HUES48 (cell line): ENCODE data around the gene SMYD3.
A peak's percentile ranks its signal among the peaks of the same experiment; 100 is the strongest.

ENCODE experiments used
- H3K27ac ChIP-seq: one replicate; pipeline ENCODE4 v1.7.0; 2013; ENCODE audit warnings: low read depth, low read length, inconsistent platforms
- H3K27me3 ChIP-seq: 2 replicates; pipeline ENCODE4 v1.6.1; 2013; ENCODE audit warnings: mild to moderate bottlenecking, low read length; ENCODE audit not compliant: control insufficient read depth, insufficient read depth
- H3K36me3 ChIP-seq: 2 replicates; pipeline ENCODE4 v1.6.1; 2013; ENCODE audit warnings: low read length; ENCODE audit not compliant: control insufficient read depth, insufficient read depth
- H3K4me1 ChIP-seq: 2 replicates; pipeline ENCODE4 v1.6.1; 2013; ENCODE audit warnings: mild to moderate bottlenecking, low read length; ENCODE audit not compliant: control insufficient read depth, insufficient read depth
- H3K4me3 ChIP-seq: 2 replicates; pipeline ENCODE4 v1.5.1; 2013; ENCODE audit warnings: mild to moderate bottlenecking, low read depth, low read length
- H3K9ac ChIP-seq: 2 replicates; pipeline ENCODE4 v1.6.1; 2013; ENCODE audit warnings: mild to moderate bottlenecking, low read depth, low read length, moderate library complexity
- H3K9me3 ChIP-seq: 2 replicates; pipeline ENCODE4 v1.6.1; 2013; ENCODE audit warnings: low read length; ENCODE audit not compliant: control insufficient read depth, insufficient read depth

Gene SMYD3

DNA sequence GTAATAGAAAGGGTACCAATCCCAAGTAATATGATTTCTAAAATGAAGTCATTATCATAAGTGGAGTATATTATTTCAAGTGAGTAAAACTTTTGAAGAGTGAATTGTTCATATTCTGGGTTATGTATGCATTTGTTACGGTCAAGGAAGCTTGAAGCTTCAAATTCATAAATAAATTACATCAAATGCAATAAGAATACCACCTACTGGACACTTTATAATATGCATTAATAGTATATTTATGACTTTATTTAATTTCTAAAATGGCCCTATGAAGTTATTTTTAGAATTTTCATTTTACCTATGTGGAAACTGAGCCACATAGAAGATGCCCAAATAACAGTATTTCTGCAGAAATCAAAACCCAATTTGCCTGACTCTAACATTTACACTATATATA, 260.6 kb downstream of the SMYD3 start:
- Histone ChIP-seq H3K4me3 (no peak overlapping the region), H3K4me1 (no peaks in the 10 kb centered on the region), H3K9ac (no peak overlapping the region), H3K27ac (no peak overlapping the region), H3K9me3 (no peaks in the 10 kb centered on the region), H3K36me3 (no peaks in the 10 kb centered on the region), H3K27me3 (no peaks in the 10 kb centered on the region)

DNA sequence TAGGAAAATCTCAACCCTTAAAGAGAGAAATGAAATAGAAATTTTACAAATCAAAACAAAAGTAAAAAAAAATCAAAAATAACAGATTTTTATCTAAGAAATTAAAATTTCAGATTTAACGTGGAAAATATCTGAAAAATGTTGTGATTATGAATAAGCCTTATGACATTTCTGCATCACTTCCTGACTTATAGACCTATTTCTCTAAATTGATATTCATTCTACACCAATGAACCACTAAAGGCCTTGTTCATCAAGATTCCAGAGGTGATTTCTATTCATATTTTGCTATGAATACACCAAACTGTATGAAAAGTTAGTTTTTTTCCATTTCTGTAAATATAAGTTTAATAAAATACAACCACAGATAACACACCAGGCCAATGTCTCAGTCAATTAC, 261.5 kb downstream of the SMYD3 start:
- H3K9me3 ChIP-seq, result no peaks in the 10 kb centered on the region
- H3K4me3 ChIP-seq, result no peak overlapping the region
- no peak overlapping the region for H3K9ac ChIP-seq
- no peaks in the 10 kb centered on the region for H3K36me3 ChIP-seq
- no peaks in the 10 kb centered on the region for H3K4me1 ChIP-seq
- H3K27me3 ChIP-seq, result no peaks in the 10 kb centered on the region
- H3K27ac ChIP-seq, result no peak overlapping the region

DNA sequence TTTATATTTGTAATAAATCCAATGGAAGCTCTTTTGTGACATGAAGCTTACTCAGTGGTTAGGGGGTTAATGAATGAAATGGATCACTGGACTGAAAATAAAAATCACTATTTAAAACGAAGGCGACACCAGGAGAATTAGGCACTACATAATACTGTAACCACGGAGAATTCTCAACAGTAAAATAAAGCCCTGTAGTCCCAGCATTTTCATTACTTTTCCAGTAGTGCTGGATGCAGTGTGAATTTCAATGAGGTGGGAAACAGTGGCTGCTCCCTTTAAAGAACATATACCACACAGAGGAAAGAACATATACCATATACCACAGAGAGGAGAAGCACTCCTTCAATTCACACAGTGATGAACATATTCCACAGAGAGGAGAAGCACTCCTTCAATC, 275.0 kb downstream of the SMYD3 start:
- Histone ChIP-seq H3K9ac (no peak overlapping the region), H3K27ac (no peak overlapping the region), H3K36me3 (no peaks in the 10 kb centered on the region), H3K9me3 (no peaks in the 10 kb centered on the region), H3K27me3 (no peaks in the 10 kb centered on the region), H3K4me3 (no peak overlapping the region), H3K4me1 (no peaks in the 10 kb centered on the region)

DNA sequence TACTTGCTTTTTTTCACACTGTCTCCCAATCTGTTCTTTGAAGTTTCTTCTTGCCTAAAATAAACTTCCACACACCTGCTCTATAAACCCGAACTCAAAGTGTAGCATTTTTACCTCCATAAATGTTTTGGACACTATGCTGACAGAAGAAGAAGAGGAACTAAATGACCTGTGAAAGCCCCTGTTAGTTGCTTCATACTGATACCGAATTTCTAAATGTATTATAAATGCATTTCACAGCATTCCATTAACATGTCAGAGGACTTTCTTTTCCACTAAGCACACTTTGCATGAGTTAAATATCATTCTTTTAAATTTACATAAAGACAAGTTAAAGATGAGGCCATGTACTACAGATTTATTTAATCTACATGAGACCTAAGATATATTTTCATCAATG, 281.0 kb downstream of the SMYD3 start:
- H3K9me3 ChIP-seq, result peaks cover 3% of the 10 kb centered on the region
- no peak overlapping the region for H3K9ac ChIP-seq
- no peak overlapping the region for H3K27ac ChIP-seq
- no peak overlapping the region for H3K4me3 ChIP-seq
- H3K4me1 ChIP-seq, result no peaks in the 10 kb centered on the region
- H3K27me3 ChIP-seq, result no peaks in the 10 kb centered on the region
- no peaks in the 10 kb centered on the region for H3K36me3 ChIP-seq

DNA sequence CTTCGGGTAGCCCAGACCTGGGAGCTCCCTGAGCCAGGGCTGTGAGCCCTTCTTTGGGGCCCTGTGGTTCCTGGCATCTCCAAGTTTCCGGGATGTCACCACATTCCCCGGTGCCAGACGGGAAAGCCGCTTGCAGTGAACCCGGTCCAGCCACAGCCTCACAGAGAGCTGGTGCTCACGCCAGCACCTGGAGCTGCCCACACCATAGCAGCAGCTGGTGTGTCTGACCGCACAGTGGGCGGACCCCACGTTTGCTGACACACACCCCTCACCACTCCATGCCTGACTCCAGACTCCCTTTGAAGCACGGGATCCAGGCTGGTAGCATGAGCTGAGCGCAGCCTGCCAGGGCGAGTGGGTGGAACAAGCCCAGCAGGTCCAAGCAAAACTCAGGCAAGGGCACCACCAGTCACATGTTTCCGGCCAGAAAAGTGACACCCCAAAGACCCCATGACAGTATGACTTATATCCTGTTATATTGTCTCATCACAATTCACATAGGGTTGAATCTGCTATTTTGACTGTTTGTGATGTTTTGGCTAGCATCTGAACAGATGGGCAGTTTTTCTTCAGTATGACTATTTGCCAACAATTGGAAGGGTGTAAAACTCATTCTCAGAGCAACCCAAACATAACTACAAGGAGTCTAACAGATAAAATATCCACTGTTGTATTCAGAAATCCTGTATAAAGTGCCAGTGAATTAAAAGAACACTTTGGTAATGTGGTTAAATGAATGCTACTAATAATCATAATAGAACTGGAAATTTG, 285.4 kb downstream of the SMYD3 start:
- no peak overlapping the region for H3K9ac ChIP-seq
- no peaks in the 10 kb centered on the region for H3K27me3 ChIP-seq
- no peak overlapping the region for H3K27ac ChIP-seq
- peaks cover 14% of the 10 kb centered on the region for H3K4me1 ChIP-seq
- peaks cover 11% of the 10 kb centered on the region for H3K9me3 ChIP-seq
- no peak overlapping the region for H3K4me3 ChIP-seq
- no peaks in the 10 kb centered on the region for H3K36me3 ChIP-seq

DNA sequence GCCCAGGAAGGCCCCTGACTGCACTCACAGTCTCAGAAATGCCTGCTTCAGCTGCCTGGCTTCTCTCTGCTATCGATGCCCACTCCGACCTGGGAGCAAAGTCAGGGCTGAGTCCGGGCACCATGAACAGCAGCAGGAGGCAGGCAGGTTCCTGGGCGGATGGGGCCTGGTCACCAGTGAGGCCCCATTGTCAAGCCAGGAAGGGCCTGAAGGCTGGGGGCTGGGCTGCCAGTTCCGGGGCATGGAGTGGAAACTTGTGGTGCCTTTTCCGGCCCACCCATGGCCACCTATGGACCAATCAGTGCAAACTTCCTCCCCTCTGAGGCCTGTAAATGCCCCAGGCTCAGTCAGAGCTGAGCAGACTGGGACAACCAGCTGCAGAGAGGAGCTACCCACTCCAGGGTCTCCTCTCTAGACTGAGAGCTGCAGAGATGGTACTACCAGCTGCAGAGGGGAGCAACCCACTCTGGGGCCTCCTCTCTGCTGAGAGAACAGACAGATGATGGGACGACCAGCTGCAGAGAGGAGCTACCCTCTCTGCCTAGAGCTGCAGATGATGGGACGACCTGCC, 286.5 kb downstream of the SMYD3 start:
- H3K4me3 ChIP-seq, result no peak overlapping the region
- H3K9me3 ChIP-seq, result peaks cover 11% of the 10 kb centered on the region
- H3K27me3 ChIP-seq, result no peaks in the 10 kb centered on the region
- H3K36me3 ChIP-seq, result no peaks in the 10 kb centered on the region
- no peak overlapping the region for H3K9ac ChIP-seq
- peaks cover 14% of the 10 kb centered on the region for H3K4me1 ChIP-seq
- no peak overlapping the region for H3K27ac ChIP-seq

DNA sequence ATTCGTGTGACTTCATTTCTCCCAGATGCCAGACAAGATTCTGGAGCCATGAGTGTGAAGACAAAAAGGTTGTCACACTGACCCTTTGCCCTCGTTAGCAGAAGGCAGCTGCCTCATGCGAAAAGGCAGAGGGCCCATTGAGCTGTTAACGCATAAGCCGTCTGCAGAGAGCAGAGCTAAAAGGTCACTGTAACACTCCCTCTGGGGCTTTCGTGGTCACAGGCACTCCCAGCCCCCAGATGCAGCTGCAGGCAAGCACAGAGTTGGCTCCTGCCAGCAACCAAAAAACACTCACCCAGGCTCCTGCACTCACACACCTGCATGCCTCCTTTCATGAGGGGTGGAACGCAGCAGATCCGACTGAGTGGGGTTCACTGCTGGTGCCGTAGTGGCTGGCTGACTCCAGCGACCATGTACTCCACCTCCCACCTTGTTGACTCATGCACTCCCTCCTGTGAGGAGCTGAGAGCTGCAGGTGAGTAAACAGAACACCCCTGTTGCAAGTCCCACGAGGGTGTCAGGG, 287.5 kb downstream of the SMYD3 start:
- peaks cover 14% of the 10 kb centered on the region for H3K4me1 ChIP-seq
- H3K27ac ChIP-seq, result peak overlapping the region; percentile 69
- H3K9ac ChIP-seq, result no peak overlapping the region
- no peaks in the 10 kb centered on the region for H3K36me3 ChIP-seq
- no peak overlapping the region for H3K4me3 ChIP-seq
- no peaks in the 10 kb centered on the region for H3K27me3 ChIP-seq
- peaks cover 11% of the 10 kb centered on the region for H3K9me3 ChIP-seq

DNA sequence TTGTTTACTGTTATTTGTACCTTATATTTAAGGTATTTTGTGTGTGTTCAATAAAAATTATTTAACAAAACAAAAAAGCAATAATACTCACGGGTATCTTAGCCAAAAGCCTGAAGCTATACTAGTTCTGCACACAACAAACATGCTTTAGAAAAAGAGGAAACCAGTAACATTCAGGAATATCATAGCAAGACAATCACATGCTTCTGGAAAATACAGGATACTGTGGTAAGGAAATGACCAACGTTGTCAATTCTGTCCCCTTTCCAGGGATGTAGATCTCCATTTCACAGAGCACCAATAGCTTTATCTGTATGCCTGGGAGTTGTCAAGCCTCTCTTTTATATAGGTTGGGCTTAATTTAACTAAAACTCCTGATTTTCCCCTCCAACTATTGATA, 288.4 kb downstream of the SMYD3 start:
- Histone ChIP-seq H3K9me3 (peaks cover 11% of the 10 kb centered on the region), H3K27me3 (no peaks in the 10 kb centered on the region), H3K36me3 (no peaks in the 10 kb centered on the region), H3K9ac (no peak overlapping the region), H3K27ac (no peak overlapping the region), H3K4me3 (no peak overlapping the region), H3K4me1 (peaks cover 14% of the 10 kb centered on the region)

DNA sequence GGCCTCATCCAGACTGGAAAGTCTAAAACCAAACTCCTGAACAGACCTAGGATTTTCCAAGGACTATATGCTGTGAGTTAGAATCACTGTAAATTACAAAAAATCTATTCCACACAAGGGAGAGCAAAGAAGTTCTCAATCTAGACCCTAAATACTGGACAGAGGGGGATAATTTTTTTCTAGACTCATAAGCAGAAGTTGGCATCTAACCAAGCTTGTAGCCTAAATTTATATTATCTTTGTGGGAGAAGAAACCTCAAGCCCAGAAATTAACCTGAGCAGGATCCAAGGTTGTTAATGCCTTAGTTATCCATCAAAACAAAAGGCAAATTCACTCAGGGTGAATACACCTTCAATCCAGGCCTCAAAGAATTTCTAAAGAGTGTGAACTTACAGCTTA, 290.2 kb downstream of the SMYD3 start:
- Histone ChIP-seq H3K9ac (no peak overlapping the region), H3K4me1 (peaks cover 14% of the 10 kb centered on the region), H3K9me3 (peaks cover 11% of the 10 kb centered on the region), H3K27ac (no peak overlapping the region), H3K36me3 (no peaks in the 10 kb centered on the region), H3K27me3 (no peaks in the 10 kb centered on the region), H3K4me3 (no peak overlapping the region)

DNA sequence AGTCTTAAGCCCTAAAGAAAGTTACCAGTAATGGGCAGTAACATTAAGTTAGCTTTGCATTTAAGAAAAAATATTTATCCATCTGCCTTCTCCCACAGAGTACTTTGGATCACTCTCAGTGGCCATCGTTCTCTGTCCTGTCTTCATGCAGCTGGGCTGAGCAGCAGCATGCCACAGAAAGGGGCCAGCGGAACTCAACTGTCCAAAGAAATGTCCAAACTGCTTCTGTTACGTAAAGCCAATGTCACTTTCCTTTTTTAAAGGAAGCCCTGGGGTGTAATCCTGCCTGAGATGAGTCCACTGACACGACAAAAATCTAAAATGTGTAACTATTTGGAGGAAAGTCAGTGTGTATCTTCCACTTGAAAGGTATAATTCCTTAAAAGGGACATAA, 291.6 kb downstream of the SMYD3 start:
- no peak overlapping the region for H3K9ac ChIP-seq

DNA sequence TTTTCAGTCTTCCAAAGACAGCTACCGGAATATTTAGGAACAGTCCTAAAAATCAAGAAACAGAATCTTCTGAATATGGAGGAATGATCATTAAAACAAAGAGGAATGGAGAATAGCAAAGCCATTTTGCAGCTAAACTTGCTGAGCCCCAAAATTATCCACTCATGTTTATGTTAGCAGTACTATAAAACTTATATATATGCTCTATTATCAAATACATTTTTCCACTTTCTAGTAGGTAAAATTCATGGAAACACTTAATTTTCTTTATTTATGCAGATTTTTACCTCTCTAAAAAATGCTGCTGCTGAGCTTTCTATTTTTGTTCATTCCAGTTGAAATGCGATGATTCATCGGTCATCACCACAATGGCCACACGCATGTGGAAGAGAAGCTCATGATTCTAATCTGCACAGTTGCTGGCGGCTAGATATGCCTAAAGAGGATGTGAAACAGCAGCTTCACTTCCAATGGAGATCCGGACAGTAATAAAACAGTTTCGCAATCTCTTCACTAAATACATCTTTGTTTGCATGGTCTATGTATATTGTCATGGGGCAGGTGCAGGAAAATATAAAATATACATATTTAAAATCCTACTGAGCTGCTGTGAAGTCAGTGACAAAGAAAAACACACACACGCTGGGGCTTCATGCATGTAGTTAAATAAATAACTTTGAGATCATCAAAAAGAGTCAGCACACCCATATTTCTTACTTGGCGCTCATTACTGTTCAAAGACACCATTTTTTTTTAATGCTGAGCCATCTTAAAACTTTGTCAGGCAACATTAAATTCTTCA, 292.2 kb downstream of the SMYD3 start:
- H3K9me3 ChIP-seq, result no peaks in the 10 kb centered on the region
- peaks cover 21% of the 10 kb centered on the region for H3K4me1 ChIP-seq
- no peaks in the 10 kb centered on the region for H3K27me3 ChIP-seq
- H3K4me3 ChIP-seq, result no peak overlapping the region
- H3K36me3 ChIP-seq, result no peaks in the 10 kb centered on the region
- no peak overlapping the region for H3K27ac ChIP-seq
- H3K9ac ChIP-seq, result no peak overlapping the region

More for the DNA sequence above, 291.6 kb downstream of the SMYD3 start:
- Histone ChIP-seq H3K27me3 (no peaks in the 10 kb centered on the region), H3K4me1 (peaks cover 22% of the 10 kb centered on the region), H3K9me3 (peaks cover 2% of the 10 kb centered on the region; the same call in 1 of the 2 replicates), H3K4me3 (no peak overlapping the region), H3K27ac (no peak overlapping the region), H3K36me3 (no peaks in the 10 kb centered on the region)
